ENCODE results near the gene SIRT7. TPM values are rescaled to one million over a fixed set of nuclear protein-coding genes. Genes with fewer than 3 reads are reported as not detected.

SIRT7 gene
- total and polyA plus RNA-seq, 2 donors from 2014 or later = 17.4 to 25.2 TPM

DNA sequence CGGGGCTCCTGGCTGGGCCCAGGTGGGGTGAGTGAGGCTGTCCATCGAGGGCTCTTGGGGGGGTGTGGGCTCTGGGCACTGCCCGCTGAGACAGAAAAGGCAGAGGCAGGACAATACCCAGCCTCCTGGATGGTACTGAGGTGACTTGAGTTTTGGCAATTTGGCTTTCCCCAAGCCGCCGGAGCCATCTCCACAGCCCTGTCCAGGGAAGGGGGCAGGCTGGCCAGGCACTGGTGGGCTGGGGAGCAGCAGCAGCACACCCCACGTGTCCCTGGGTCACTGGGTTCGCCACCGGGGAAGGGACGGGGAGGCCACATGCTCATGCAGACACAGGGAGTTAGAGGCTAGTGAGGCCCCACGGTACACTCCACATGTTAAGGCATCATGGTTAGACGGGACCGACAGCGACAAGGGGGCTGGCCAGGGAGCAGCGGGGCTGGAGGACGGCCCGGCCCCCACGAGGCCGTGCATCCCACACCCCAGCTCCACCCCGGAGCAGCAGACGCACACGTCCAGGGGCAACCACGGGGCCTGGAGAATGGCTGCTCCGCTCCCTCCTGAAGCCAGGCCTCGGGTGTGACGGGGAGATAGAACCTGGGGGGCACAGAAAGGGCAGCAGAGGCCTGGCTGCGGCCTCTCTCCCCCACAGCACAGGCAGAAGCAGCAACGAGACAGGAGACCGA, 49.8 kb downstream of the SIRT7 start:
- H3K27ac ChIP-seq (ENCODE audit: low read depth in 2 of 2, low read length in 2 of 2) = peak overlapping the region; percentile 51 to 56
- TF ChIP-seq CTCF (IDR thresholded peaks at IDR 0.05; ENCODE audit: borderline replicate concordance, extremely low read depth, insufficient read depth) = no peak
- H3K27me3 ChIP-seq (ENCODE audit: control insufficient read depth, insufficient read depth, low read length) = no peaks in the 10 kb centered on the region
- H3K9me3 ChIP-seq (ENCODE audit: control insufficient read depth in 2 of 3, insufficient read depth in 1 of 3, low read length in 3 of 3) = no peaks in the 10 kb centered on the region
- H3K4me1 ChIP-seq (ENCODE audit: control insufficient read depth in 2 of 3, insufficient read depth in 2 of 3, low read depth in 1 of 3, low read length in 3 of 3) = peaks cover 0 to 44% (median 35%) of the 10 kb centered on the region in 3 donors
- FAIRE-seq (no peak), DNase-seq (peak in 2 of 5 donors; percentile 65 to 77)
- peaks cover 0 to 10% (median 0%) of the 10 kb centered on the region in 3 donors for H3K36me3 ChIP-seq (ENCODE audit: control insufficient read depth in 2 of 3, insufficient read depth in 3 of 3, low read length in 3 of 3)
- H3K9ac ChIP-seq (ENCODE audit: low read length in 3 of 3) = no peak overlapping the region
- intact Hi-C loops (cut with DNase I) = no loop called here
- H3K4me3 ChIP-seq (ENCODE audit: low read length in 3 of 3) = no peak overlapping the region

DNA sequence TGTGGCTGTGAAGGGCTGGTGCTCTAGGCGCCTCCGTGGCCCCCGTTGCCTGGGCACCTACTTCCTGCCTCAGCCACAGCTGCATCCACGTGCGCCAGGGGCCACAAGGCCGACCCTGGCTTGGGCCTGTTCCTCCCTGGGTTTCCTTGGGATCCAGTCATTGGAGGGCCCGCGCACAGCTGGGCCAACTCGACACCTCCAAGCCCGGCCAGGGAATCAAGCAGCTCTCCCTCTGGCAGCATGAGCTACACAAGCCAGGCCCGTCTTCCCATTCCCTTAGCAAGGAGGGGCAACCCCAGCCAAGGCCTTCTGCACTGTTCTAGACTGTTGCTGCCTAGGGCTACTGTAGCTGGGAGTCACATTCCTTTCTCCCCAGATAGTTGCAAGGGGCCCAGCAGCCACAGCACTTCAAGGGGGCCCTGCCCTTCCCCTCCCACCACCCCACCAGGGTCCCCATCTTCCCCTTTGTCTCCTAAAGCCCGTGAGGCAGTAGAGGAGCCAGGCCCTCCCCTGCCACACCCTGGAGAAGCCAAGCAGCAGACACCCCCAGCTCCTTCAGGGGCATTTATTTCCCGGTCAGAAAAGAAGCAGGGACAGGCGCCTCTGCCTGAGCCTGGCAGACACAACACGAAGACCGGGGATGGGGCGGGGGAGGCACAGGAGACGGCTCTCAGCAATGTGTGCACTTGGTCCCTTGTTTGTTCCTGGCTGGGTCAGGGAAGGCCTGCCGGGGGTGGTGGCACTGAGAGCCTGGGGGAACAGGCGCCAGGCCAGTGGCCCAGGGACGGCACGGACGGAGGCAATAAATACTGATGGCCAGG, 50.6 kb downstream of the SIRT7 start:
- no peak for TF ChIP-seq CTCF (IDR thresholded peaks at IDR 0.05; ENCODE audit: borderline replicate concordance, extremely low read depth, insufficient read depth)
- no peak overlapping the region for H3K4me3 ChIP-seq (ENCODE audit: low read length in 3 of 3)
- peak overlapping the region in 1 of 3 donors; percentile 12 for H3K9ac ChIP-seq (ENCODE audit: low read length in 3 of 3)
- H3K9me3 ChIP-seq (ENCODE audit: control insufficient read depth in 2 of 3, insufficient read depth in 1 of 3, low read length in 3 of 3) = no peaks in the 10 kb centered on the region
- intact Hi-C loops (cut with DNase I) = no loop called here
- H3K4me1 ChIP-seq (ENCODE audit: control insufficient read depth in 2 of 3, insufficient read depth in 2 of 3, low read depth in 1 of 3, low read length in 3 of 3) = peaks cover 0 to 45% (median 35%) of the 10 kb centered on the region in 3 donors
- no peaks in the 10 kb centered on the region for H3K27me3 ChIP-seq (ENCODE audit: control insufficient read depth, insufficient read depth, low read length)
- H3K36me3 ChIP-seq (ENCODE audit: control insufficient read depth in 2 of 3, insufficient read depth in 3 of 3, low read length in 3 of 3) = peaks cover 0 to 10% (median 0%) of the 10 kb centered on the region in 3 donors
- peak overlapping the region; percentile 51 to 56 for H3K27ac ChIP-seq (ENCODE audit: low read depth in 2 of 2, low read length in 2 of 2)
- FAIRE-seq (no peak), DNase-seq (peak in 2 of 5 donors; percentile 60 to 81)

DNA sequence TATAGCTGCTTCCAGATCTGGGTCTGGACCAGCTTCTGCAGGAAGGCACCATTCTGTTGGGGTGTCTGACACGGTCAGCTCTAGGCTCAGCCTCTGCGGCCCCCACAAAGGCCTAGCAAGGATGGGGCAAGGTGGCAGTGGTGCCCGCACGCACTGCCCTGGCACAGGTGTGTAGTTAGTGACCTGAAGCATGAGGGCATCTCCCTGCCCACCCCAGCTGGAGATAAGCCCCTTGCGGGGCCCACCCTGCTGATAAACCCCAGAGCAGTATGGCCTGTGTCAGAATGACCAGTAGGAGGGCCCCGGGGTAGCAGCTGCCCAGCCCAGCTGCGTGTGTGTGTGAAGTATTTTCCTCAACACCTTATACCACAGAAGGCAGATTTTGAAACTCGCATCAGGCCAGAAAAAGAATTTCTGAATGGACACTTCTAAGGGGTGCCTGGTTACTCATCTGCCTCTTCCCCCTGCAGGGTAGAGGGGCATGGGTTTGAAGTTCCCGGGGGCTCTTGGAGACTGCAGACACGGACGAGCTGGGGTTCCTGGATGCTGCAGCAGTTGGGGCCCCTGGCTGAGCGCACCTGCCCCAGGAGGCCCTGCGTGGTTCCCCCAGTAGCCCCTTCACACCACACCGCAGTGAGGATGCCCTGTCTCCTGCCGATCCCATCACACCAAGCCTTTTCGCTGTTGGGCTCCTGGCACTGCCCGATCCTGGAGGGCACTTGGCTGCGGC, 51.4 kb downstream of the SIRT7 start:
- no peak for TF ChIP-seq CTCF (IDR thresholded peaks at IDR 0.05; ENCODE audit: borderline replicate concordance, extremely low read depth, insufficient read depth)
- no peak overlapping the region for H3K4me3 ChIP-seq (ENCODE audit: low read length in 3 of 3)
- peak in 1 of 5 donors; percentile 72 for DNase-seq
- intact Hi-C loops (cut with DNase I) = no loop called here
- H3K4me1 ChIP-seq (ENCODE audit: control insufficient read depth in 2 of 3, insufficient read depth in 2 of 3, low read depth in 1 of 3, low read length in 3 of 3) = peaks cover 0 to 45% (median 35%) of the 10 kb centered on the region in 3 donors
- H3K9ac ChIP-seq (ENCODE audit: low read length in 3 of 3) = peak overlapping the region in 1 of 3 donors; percentile 34
- peaks cover 0 to 10% (median 0%) of the 10 kb centered on the region in 3 donors for H3K36me3 ChIP-seq (ENCODE audit: control insufficient read depth in 2 of 3, insufficient read depth in 3 of 3, low read length in 3 of 3)
- FAIRE-seq = no peak
- peak overlapping the region; percentile 44 to 86 for H3K27ac ChIP-seq (ENCODE audit: low read depth in 2 of 2, low read length in 2 of 2)
- H3K27me3 ChIP-seq (ENCODE audit: control insufficient read depth, insufficient read depth, low read length) = no peaks in the 10 kb centered on the region
- no peaks in the 10 kb centered on the region for H3K9me3 ChIP-seq (ENCODE audit: control insufficient read depth in 2 of 3, insufficient read depth in 1 of 3, low read length in 3 of 3)

Data from kidney (tissue), 14 donors.